ENCODE data around the gene KMT2E.
A peak's percentile ranks its signal among the peaks of the same experiment; 100 is the strongest.
"Not testable (repeated sequence)": the region's sequence is repeated elsewhere in the genome, so short reads cannot be mapped to it uniquely, and the experiment has no call there.

The KMT2E gene

GRCh38 chr7:104982308-104983075, 31.5 kb upstream of the KMT2E start:
- DNase-seq (ENCODE audit: low read depth), result no peak

DNA sequence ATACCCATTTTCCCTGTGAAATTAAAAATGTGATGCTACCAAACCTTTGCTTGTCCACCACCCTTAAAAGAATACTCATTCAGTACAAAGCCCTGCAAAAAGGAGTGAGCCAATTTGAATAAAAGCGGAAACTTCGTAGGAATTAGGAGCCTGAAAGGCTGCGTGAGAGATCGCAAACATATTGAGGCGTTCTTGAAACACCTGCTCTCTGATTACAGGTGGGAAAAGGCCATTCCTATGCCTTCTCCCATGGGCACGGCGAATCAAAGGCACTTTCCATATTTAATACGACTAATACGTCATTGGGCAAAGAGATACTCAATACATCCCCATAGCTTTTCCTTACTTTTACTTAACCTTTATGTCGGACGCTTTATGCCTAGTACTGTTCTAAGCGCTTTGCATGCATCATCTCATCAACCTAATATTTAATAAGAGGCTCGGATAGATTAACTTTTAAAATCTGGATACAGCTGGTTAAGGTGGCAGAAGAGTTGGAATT, 30.9 kb upstream of the KMT2E start:
- DNase-seq (ENCODE audit: low read depth), result no peak

- DNase-seq (ENCODE audit: low read depth), result peak; percentile 74
Measured at GRCh38 chr7:104983578-104984539, 30.1 kb upstream of the KMT2E start.

DNA sequence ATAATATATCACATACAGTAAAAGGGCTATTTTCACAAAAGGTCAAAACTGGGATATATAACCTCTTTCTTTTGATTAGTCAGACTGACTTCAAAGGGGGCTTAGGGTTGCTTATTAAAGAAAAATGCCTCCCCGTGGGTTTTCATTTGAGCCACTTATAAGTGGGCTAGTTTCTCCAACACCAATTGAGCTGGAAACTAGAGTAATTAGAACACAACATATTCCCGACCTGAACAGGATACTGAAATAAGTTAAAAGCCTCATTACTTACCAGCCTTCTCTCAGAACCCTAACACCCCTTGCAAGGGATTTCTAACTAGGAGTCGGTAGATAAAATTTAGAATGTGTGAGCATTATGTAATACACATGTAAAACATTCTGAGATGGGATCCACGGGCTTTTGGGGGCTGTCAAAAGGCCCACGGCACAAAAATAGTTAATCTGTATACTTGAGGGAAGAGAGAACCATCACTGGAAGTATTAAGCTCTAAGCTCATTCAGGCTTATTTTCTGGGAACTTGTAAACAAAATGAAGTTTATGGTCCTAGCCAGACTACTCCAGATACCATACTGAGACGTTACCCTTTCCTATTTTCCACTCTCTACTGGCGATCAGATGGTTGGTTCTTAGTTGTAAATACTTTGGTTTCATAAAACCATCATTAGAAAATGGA, 29.3 kb upstream of the KMT2E start:
- no peak for DNase-seq (ENCODE audit: low read depth)

DNA sequence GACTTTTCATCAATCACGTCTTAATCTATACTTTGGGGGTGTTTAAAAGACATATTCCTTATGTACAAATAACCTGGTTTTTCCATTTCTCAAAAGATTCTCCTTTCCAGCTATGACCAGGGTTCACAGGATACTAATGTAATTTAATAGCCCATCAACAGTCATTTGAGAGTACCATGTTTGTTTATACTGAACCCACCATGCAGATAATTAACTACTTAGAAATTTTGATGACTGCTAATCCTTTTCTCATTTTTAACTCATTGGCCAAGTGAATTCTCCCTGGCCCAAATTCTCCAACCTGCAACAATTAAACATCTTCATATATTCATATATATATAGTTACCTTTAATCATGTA, 28.8 kb upstream of the KMT2E start:
- no peak for DNase-seq (ENCODE audit: low read depth)

DNA sequence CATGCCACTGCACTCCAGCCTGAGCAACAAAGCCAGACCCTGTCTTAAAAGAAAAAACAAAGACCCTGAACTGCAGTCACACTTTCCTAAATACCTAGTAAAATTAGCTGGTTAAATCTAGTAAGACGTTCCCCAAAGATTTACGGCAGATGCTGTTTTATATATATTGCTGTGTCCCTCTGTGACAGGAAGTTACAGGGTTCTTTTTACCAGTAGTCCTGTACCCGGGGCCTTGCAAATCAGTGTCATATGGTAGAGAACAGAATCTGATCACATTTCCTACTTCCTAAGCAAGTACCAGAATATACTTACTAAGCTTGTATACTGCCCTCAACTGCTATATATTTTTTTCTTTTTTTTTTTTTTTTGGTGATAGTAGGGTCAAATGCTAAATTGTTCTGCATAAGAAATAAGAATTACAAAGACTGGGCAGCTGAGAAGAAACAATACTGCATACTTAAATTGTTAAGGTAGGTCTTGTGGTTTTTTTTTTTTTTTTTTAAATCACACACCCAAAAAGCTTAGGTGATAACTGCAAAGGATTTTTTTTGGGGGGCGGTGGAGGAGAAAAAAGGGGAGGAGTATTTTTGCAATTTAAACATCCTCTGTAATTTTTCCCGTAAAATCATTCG, 27.3 kb upstream of the KMT2E start:
- no peak for DNase-seq (ENCODE audit: low read depth)

- DNase-seq (ENCODE audit: low read depth), result not testable (repeated sequence)
Measured at GRCh38 chr7:104987403-104987802, 26.6 kb upstream of the KMT2E start.

- no peak for DNase-seq (ENCODE audit: low read depth)
Measured at GRCh38 chr7:104990983-104991382, 23.0 kb upstream of the KMT2E start.

DNA sequence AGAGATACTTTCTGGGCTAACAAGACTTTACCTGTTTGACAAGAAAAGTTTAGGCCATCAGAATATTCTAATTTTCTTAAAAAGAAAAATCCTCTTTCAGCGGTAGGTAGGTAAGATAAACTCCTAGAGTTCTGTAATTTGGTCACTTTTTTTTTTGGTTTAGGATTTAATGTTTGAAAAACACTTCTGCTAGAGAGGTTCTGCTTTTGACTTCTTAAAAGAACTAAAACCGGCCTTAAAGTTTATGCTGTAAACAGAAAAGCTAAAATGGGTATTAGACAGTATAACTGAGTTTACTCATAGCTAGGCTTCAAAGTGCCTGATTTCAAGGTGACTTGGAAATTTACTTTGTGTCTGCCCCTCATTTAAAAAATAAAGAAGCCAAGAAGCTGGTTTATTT, 21.7 kb upstream of the KMT2E start:
- DNase-seq (ENCODE audit: low read depth), result no peak

DNA sequence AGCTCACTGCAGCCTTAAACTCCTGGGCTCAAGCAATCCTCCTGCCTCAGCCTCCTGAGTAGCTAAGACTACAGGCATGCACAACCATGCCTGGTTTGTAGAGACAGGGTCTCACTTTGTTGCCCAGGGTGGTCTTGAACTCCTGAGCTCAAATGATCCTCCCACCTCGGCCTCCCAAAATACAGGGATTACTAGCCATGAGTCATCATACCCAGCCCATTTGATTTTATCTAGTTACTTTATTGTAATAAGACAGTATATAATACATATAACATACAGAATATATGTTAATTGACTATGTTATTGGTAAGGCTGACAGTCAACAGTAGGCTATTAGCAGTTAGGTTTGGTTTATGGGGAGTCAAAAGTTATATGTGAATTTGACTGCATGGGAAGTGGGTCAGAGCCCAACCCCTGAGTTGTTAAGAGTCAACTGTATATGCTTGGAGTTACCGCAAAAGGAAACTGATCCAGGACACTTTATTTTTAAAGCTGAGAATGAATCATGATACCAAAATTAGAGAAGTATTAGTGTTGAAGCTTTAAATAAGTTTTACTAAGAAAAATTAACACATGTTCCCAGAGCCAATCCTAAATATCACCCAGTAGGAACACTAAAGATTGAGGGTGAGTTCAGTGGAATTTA, 20.7 kb upstream of the KMT2E start:
- no peak for DNase-seq (ENCODE audit: low read depth)

DNA sequence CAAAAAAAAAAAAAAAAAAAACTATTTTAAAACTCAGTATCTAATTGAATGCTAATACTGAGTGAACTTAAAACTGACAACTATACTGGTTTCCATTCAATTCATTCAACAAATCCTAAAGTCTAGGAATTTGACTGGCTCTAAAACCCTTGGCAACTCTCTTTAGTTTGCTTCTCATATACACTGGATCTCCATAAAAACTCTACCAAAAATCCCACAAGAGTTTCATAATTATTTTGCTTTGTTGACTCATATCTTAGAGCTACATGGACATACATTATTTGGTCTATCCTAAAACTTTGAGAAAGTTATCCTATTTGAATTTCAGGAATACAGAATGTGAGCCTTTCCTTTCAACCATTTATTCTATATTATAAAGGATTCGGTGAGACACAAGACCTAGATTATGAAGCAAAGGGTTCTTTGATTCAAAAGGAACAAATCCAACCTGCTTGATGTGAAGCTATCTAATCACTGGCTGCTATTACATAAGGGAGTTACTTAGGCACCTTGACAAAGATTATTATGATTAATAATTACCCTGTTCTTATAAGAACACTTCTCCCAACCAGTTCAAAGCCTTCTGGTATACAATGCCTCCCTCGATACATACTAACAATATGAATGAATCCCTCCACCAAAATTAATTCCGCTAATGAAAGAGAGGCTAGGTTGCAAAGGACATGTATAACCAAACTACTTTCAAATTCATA, 15.8 kb upstream of the KMT2E start:
- DNase-seq (ENCODE audit: low read depth), result no peak

DNA sequence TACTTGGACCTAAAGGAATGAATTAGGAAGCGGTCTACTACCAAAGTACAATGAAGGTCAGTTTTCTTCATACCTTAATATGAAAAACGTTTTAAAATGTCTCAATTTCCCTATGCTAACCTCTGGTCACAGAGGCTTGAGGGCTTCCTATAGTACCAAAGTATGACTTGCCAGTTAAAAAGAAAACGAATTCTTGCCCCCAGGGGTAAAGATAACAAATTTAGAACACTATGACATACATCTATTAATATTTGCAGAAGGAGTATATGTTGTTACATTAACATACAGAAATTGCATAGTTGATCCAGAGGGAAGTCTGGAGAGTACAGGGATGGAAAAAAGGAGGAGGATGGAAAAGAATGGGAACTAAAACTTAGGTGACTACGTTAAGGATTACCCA, 13.8 kb upstream of the KMT2E start:
- no peak for DNase-seq (ENCODE audit: low read depth)

DNA sequence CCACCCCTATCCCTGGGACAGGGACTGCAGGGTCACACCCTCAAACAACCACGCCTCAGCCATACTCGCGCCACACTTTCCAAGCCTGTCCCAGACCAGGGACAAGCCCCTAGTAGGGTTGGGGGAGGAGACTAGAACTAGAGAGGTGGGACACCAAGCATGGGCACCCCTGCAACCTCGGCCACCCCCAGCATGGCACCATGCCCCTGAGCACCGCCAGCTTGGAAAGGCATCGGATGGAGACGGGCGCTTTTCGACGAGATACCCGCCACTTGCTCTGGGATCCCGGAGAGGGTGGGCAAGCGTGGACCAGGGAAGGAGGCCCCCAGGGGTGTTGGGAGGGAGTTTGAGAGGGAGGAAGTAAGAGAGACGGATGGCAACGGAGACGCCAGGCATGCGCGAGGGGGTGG, 13.1 kb upstream of the KMT2E start:
- DNase-seq (ENCODE audit: low read depth), result no peak

GRCh38 chr7:105001652-105002184, 12.3 kb upstream of the KMT2E start:
- no peak for DNase-seq (ENCODE audit: low read depth)

GRCh38 chr7:105003275-105003674, 10.7 kb upstream of the KMT2E start:
- DNase-seq (ENCODE audit: low read depth), result no peak

GRCh38 chr7:105003872-105004510, 10.0 kb upstream of the KMT2E start:
- DNase-seq (ENCODE audit: low read depth), result no peak

DNA sequence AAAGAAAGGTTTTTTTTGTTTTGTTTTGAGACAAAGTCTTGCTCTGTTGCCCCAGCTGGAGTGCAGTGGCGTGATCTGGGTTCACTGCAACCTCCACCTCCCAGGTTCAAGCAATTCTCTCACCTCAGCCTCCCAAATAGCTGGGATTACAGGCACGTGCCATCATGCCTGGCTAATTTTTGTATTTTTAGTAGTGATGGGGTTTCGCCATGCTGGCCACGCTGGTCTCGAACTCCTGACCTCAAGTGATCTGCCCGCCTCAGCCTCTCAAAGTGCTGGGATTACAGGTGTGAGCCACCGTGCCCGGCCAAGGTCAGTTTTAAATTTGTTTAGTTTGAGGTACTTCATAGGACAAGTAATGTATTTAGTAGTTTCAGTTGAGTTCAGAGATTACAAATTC, 9.0 kb upstream of the KMT2E start:
- not testable (repeated sequence) for DNase-seq (ENCODE audit: low read depth)

DNA sequence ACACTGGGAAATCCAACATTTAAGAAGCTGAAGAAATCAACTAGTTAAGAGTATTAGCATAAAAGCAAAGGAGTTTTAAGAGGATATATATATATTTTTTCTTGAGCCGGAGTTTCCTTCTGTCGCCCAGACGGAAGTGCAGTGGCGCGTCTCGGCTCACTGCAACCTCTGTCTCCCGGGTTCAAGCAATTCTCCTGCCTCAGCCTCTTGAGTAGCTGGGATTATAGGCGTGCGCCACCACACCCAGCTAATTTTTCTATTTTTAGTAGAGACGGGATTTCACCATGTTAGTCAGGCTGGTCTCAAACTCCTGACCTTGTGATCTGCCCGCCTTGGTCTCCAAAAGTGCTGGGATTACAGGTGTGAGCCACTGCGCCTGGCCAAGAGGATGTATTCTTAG, 8.5 kb upstream of the KMT2E start:
- not testable (repeated sequence) for DNase-seq (ENCODE audit: low read depth)

DNA sequence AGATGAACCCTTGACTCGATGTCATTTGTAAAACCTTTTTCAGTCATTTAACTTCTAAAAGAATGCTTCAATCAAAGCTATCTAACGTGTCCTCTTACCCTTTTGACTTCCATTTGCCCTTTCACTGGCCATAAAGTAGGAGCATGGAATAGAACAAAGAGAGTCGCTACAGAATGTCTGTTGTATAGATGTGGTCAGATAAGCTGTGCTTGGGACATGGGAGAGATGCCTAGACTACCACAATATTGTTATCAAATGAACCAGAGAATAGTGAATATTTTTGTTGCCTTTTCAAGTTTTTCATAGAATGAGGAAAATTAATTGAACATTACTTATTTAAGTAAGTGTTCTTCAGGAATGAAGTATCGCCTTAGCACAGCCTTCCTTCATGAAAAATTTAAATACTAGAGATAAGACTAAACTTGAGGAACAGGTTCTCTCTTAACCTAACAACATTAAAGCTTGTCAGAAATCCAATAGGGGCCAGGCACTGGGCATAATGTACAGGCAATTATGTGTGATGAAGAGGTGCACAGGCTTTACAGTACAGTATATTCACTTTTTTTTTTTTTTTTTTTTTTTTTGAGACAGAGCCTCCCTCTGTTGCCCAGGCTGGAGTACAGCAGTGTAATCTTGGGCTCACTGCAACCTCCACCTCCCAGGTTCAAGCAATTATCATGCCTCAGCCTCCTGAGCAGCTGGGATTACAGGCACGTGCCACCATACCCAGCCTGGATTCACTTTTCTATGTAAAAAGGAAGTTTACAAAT, 7.5 kb upstream of the KMT2E start:
- DNase-seq (ENCODE audit: low read depth), result no peak

Measured in activated T-cell treated with anti-CD3 and anti-CD28 coated beads for 1 hour (primary cell).